22Rv1 (cell line): ENCODE data around the gene TRAF1.

ENCODE experiments used
- CTCF ChIP-seq: fragments of 450-650 bp; IDR thresholded peaks from 2 replicates; pipeline ENCODE4 v1.5.1; 2017; ENCODE audit warnings: mild to moderate bottlenecking
- ZFX ChIP-seq: fragments of 450-650 bp; IDR thresholded peaks from 2 replicates; pipeline ENCODE4 v1.6.1; 2017; ENCODE audit warnings: antibody characterized with exemption, borderline replicate concordance

- TF ChIP-seq CTCF (no peak), ZFX (no peak)
Observed at GRCh38 chr9:120895951-120896350, 30.6 kb downstream of the TRAF1 start.
